ENCODE results near the gene EFR3B.

DNA sequence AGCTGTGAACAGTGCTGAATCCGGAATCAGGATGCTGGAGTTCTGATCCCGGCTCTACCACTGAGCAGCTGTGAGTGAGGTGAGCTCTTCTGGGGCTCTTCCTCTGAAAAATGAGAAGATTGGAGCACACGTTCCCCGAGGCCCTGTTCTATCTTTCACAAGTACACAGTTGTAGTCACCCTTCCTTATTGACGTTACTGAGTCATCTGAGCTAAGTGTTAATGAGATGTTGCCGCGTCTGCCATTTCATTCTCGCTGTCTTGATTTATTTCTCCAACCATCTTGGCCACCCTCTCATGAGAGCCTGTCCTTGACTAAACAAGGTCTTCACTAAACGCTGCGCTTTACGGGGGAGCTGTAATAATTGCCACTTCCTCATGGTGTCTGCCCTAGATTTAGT is 31.9 kb upstream of the EFR3B start:
- TF ChIP-seq, protein P1, sequence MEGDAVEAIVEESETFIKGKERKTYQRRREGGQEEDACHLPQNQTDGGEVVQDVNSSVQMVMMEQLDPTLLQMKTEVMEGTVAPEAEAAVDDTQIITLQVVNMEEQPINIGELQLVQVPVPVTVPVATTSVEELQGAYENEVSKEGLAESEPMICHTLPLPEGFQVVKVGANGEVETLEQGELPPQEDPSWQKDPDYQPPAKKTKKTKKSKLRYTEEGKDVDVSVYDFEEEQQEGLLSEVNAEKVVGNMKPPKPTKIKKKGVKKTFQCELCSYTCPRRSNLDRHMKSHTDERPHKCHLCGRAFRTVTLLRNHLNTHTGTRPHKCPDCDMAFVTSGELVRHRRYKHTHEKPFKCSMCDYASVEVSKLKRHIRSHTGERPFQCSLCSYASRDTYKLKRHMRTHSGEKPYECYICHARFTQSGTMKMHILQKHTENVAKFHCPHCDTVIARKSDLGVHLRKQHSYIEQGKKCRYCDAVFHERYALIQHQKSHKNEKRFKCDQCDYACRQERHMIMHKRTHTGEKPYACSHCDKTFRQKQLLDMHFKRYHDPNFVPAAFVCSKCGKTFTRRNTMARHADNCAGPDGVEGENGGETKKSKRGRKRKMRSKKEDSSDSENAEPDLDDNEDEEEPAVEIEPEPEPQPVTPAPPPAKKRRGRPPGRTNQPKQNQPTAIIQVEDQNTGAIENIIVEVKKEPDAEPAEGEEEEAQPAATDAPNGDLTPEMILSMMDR (IDR thresholded peaks at IDR 0.05), result no peak
- no peak for TF ChIP-seq POLR2A (IDR thresholded peaks at IDR 0.05)
